Measurements from ENCODE around the gene FUT1.

DNA sequence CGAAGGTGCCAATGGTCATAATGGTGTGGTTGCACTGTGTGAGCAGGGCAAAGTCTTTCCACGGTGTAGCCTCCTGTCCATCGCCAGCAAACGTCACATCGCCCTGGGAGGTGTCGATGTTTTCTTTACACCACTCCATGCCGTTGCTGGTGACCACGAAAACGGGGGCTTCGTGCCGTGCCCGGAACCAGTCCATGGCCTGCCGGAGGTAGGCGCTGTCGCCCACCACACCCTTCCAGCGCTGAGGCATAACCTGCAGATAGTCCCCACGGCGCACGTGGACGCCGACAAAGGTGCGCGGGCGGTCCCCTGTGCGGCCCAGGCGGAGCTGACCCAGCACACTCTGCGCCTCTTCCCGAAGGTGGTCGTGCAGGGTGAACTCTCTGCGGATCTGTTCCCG is 2.1 kb downstream of the FUT1 start:
- TF ChIP-seq SIN3A (IDR thresholded peaks at IDR 0.05; ENCODE audit: low read depth, low read length) (no peak), TCF3 (IDR thresholded peaks at IDR 0.05; ENCODE audit: borderline replicate concordance, insufficient read depth, low read depth, low read length) (no peak), SUPT20H (IDR thresholded peaks at IDR 0.05; ENCODE audit: borderline replicate concordance, control insufficient read depth, low read depth, low read length) (no peak), SUZ12 (IDR thresholded peaks at IDR 0.05; ENCODE audit: unreplicated experiment) (no peak)
- TF ChIP-seq, protein P1, sequence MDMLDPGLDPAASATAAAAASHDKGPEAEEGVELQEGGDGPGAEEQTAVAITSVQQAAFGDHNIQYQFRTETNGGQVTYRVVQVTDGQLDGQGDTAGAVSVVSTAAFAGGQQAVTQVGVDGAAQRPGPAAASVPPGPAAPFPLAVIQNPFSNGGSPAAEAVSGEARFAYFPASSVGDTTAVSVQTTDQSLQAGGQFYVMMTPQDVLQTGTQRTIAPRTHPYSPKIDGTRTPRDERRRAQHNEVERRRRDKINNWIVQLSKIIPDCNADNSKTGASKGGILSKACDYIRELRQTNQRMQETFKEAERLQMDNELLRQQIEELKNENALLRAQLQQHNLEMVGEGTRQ (IDR thresholded peaks at IDR 0.05; ENCODE audit: borderline replicate concordance, low read depth, low read length): no peak
- TF ChIP-seq, protein P2, sequence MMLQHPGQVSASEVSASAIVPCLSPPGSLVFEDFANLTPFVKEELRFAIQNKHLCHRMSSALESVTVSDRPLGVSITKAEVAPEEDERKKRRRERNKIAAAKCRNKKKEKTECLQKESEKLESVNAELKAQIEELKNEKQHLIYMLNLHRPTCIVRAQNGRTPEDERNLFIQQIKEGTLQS (IDR thresholded peaks at IDR 0.05; ENCODE audit: borderline replicate concordance, extremely low read depth, low read depth, low read length): no peak

Measured in GM12878 (cell line).